K562 (cell line): Measurements from ENCODE around the gene PLTP. TPM values are rescaled to one million over a fixed set of nuclear protein-coding genes. Genes with fewer than 3 reads are reported as not detected.

Source experiments
- ATAC-seq: fragments of 200-7000 bp; cut with Tn5 transposase; 3 replicates; pipeline ENCODE4 v1.9.1; 2020; ENCODE audit warnings: moderate library complexity
- BruUV-seq: library from RNA; stranded (reverse); fragments of 400-500 nt; replicated peaks from 2 replicates; lab custom pipeline; 2021; lab: Mats Ljungman, UMichigan
- CTCF ChIA-PET: fragments of 300-600 bp; formaldehyde crosslinking; extraction: SDS; loops from one replicate; lab custom pipeline; 2021; ENCODE audit warnings: low intra/inter-chr PET ratio; lab: Yijun Ruan, JAX
- POLR2A ChIA-PET: fragments of 300-600, 350-650 bp; sonication (Branson Sonifier 250); formaldehyde crosslinking; extraction: SDS; loops from one replicate; lab custom pipeline; 2021; ENCODE audit warnings: antibody characterized with exemption, inconsistent platforms; lab: Yijun Ruan, JAX
- DNase-seq, 4 experiments: peaks; one replicate each; pipeline versions ENCODE4 v3.0.0 to v3.0.0-alpha.2; 2011 to 2018; ENCODE audit warnings: low spot score in 3 of 4, mixed read lengths in 3 of 4; ENCODE audit errors: extremely low read depth in 1 of 4
- FAIRE-seq: peaks from 2 replicates; lab custom pipeline; 2011; peaks lifted over from hg19 to GRCh38; lab: Jason Lieb, UNC
- H2AFZ ChIP-seq: 2 replicates; pipeline ENCODE4 v1.6.0; 2011; ENCODE audit warnings: low read depth, low read length, control low read depth, inconsistent platforms
- H3K27ac ChIP-seq: fragments of 200-600 bp; 3 replicates; pipeline ENCODE4 v1.8.0; 2011; ENCODE audit warnings: low read depth, mild to moderate bottlenecking, control low read depth, inconsistent platforms, low read length, moderate library complexity, mixed read lengths; ENCODE audit errors: extremely low read depth
- H3K27me3 ChIP-seq, 2 experiments: fragments of 300-600 bp in 1 of 2; 2 replicates in 1 of 2; 3 replicates in 1 of 2; pipeline versions ENCODE4 v1.6.0 to v1.8.0; 2011; ENCODE audit warnings: inconsistent platforms in 2 of 2, low read length in 2 of 2, mild to moderate bottlenecking in 1 of 2, mixed read lengths in 1 of 2, moderate library complexity in 1 of 2; ENCODE audit not compliant: control insufficient read depth in 2 of 2, insufficient read depth in 2 of 2
- H3K36me3 ChIP-seq: fragments of 300-600 bp; 3 replicates; pipeline ENCODE4 v1.8.0; 2011; ENCODE audit warnings: mild to moderate bottlenecking, low read length, inconsistent platforms; ENCODE audit not compliant: control insufficient read depth, insufficient read depth
- H3K4me1 ChIP-seq, 2 experiments: fragments of 200-600 bp in 1 of 2; replicated peaks in 1 of 2; 2 replicates in 1 of 2; 3 replicates in 1 of 2; pipeline versions ENCODE4 v1.5.1 to v1.8.0; 2011; ENCODE audit warnings: inconsistent platforms in 2 of 2, low read length in 2 of 2, mild to moderate bottlenecking in 1 of 2, mixed read lengths in 1 of 2, moderate library complexity in 1 of 2; ENCODE audit not compliant: control insufficient read depth in 2 of 2, insufficient read depth in 2 of 2
- H3K4me2 ChIP-seq: 2 replicates; pipeline ENCODE4 v1.6.1; 2011; ENCODE audit warnings: low read length, control low read depth, inconsistent platforms, mixed read lengths; ENCODE audit not compliant: insufficient read depth
- H3K4me3 ChIP-seq: fragments of 200-600 bp; sonication (generic), shearing (Covaris generic); 2 replicates; pipeline ENCODE4 v1.5.1; 2016; ENCODE audit warnings: control low read depth, inconsistent platforms
- H3K79me2 ChIP-seq: fragments of 200-600 bp; 3 replicates; pipeline ENCODE4 v1.8.0; 2011; ENCODE audit warnings: low read length, inconsistent platforms; ENCODE audit not compliant: control insufficient read depth, insufficient read depth
- H3K9ac ChIP-seq, 2 experiments: 2 replicates each; pipeline versions ENCODE4 v1.6.0 to v1.6.1; 2011; ENCODE audit warnings: low read depth in 2 of 2, low read length in 2 of 2, control low read depth in 1 of 2, inconsistent platforms in 1 of 2, mild to moderate bottlenecking in 1 of 2, mixed read lengths in 1 of 2; ENCODE audit not compliant: insufficient read depth in 1 of 2
- H3K9me1 ChIP-seq: one replicate; pipeline ENCODE4 v1.6.0; 2011; ENCODE audit warnings: inconsistent platforms, mild to moderate bottlenecking, low read length, moderate library complexity; ENCODE audit not compliant: control insufficient read depth, insufficient read depth
- H3K9me3 ChIP-seq: replicated peaks from 2 replicates; pipeline ENCODE4 v1.5.1; 2011; ENCODE audit warnings: low read depth, low read length, inconsistent platforms; ENCODE audit not compliant: control insufficient read depth, insufficient read depth
- H4K20me1 ChIP-seq: replicated peaks from 2 replicates; pipeline ENCODE4 v1.6.1; 2011; ENCODE audit warnings: low read length, inconsistent platforms, mixed read lengths; ENCODE audit not compliant: control insufficient read depth, insufficient read depth
- BRCA1 ChIP-seq, 2 experiments: fragments of 450-650 bp in 1 of 2; sonication (generic) in 1 of 2; formaldehyde crosslinking in 1 of 2; IDR thresholded peaks; 2 replicates each; pipeline versions ENCODE4 v1.5.0 to v1.6.1; 2017 to 2020; ENCODE audit warnings: mild to moderate bottlenecking in 1 of 2, missing genetic modification reagents in 1 of 2
- CBX2 ChIP-seq: fragments of 200-600 bp; sonication (generic); IDR thresholded peaks from one replicate; pipeline ENCODE4 v1.6.1; 2012; ENCODE audit warnings: mild to moderate bottlenecking, low read length, inconsistent platforms; ENCODE audit not compliant: insufficient read depth, poor library complexity, severe bottlenecking
- FOXK2 ChIP-seq, 2 experiments: fragments of 450-650 bp; IDR thresholded peaks in 1 of 2; conservative IDR thresholded peaks in 1 of 2; 2 replicates each; pipeline ENCODE4 v1.6.1; 2016; ENCODE audit warnings: low read depth in 2 of 2, mild to moderate bottlenecking in 1 of 2
- GABPB2 ChIP-seq: fragments of 250-450 bp; sonication (Bioruptor Pico); conservative IDR thresholded peaks from 2 replicates; pipeline ENCODE4 v1.5.1; 2021; ENCODE audit warnings: mild to moderate bottlenecking
- GATA2 ChIP-seq: sonication (generic); formaldehyde crosslinking; IDR thresholded peaks from 2 replicates; pipeline ENCODE4 v1.4.0; 2020; ENCODE audit warnings: mild to moderate bottlenecking, missing genetic modification reagents
- HNRNPL ChIP-seq: fragments of 200-400 bp; formaldehyde crosslinking; IDR thresholded peaks from 2 replicates; pipeline ENCODE4 v1.6.1; 2017; ENCODE audit warnings: low read depth, mild to moderate bottlenecking, low read length
- IRF2 ChIP-seq: sonication (generic); formaldehyde crosslinking; IDR thresholded peaks from 2 replicates; pipeline ENCODE4 v1.8.1; 2022; ENCODE audit warnings: mild to moderate bottlenecking, missing genetic modification reagents
- NR2C1 ChIP-seq, 2 experiments: fragments of 450-650 bp; IDR thresholded peaks; 2 replicates each; pipeline ENCODE4 v1.6.1; 2017; ENCODE audit warnings: mild to moderate bottlenecking in 2 of 2, antibody characterized with exemption in 1 of 2, inconsistent platforms in 1 of 2, missing compliant biosample characterization in 1 of 2, missing genetic modification characterization in 1 of 2
- SAP30 ChIP-seq: fragments of 200-600 bp; sonication (generic); IDR thresholded peaks from 2 replicates; pipeline ENCODE4 v1.6.1; 2012; ENCODE audit warnings: borderline replicate concordance, low read depth, mild to moderate bottlenecking, moderate library complexity, low read length, control low read depth, inconsistent platforms; ENCODE audit not compliant: insufficient read depth, poor library complexity, severe bottlenecking
- ZC3H4 ChIP-seq: sonication (generic); formaldehyde crosslinking; IDR thresholded peaks from 2 replicates; pipeline ENCODE4 v1.9.0; 2021; ENCODE audit warnings: missing genetic modification reagents, borderline replicate concordance
- ZNF175 ChIP-seq: fragments of 200-800 bp; sonication (Bioruptor generic); IDR thresholded peaks from 2 replicates; pipeline ENCODE4 v1.6.1; 2016; ENCODE audit warnings: low read depth, mild to moderate bottlenecking, missing genetic modification characterization, missing compliant biosample characterization
- WGBS: fragments of 100-300 bp; shearing (Covaris generic); methylation state at CpG from one replicate; pipeline ENCODE4 v1.1.6; 2016; ENCODE audit warnings: low coverage, mixed read lengths; ENCODE audit not compliant: insufficient coverage; ENCODE audit errors: missing lambda C conversion rate; 5-methylcytosine and 5-hydroxymethylcytosine counted together
- in situ Hi-C: fragments of 300-500 bp; cut with MboI; formaldehyde crosslinking; loops from 4 replicates; pipeline ENCODE4 v1.15.0; 2018; ENCODE audit warnings: inconsistent platforms, mixed read lengths
- intact Hi-C: fragments of 100-400 bp; cut with micrococcal nuclease; formaldehyde crosslinking; loops from 2 replicates; pipeline ENCODE4 v1.14.2; 2022
- polyA plus RNA-seq, 8 experiments: library from polyadenylated mRNA; depleted of rRNA in 4 of 8; stranded (reverse) in 5 of 8; unstranded in 3 of 8; fragments of >200 nt; fragmentation: Nextera tagmentation in 2 of 8; fragmentation: Illumina TruSeq in 1 of 8; extraction: Ambion mirVana in 2 of 8; extraction: Trizol in 1 of 8; gene quantifications; 2 replicates each; pipeline versions ENCODE4 v1.2.1 to v1.2.3, GENCODE V29; 2011 to 2014; ENCODE audit warnings: inconsistent platforms in 1 of 8, missing spikeins in 1 of 8
- total RNA-seq, 7 experiments: library from RNA; depleted of rRNA in 6 of 7; stranded (reverse); fragments of >200 nt in 6 of 7; fragmentation: Illumina TruSeq in 2 of 7; extraction: Trizol in 2 of 7; gene quantifications; 2 replicates each; pipeline versions ENCODE4 v1.2.1 to v1.2.3, GENCODE V29; 2011 to 2021; ENCODE audit warnings: low replicate concordance in 1 of 7
- TF ChIP-seq, protein P1 (sequence below): fragments of 250-450 bp; sonication (Bioruptor Pico); IDR thresholded peaks from 2 replicates; pipeline ENCODE4 v1.5.0; 2022; ENCODE audit warnings: mild to moderate bottlenecking
- TF ChIP-seq, protein P2 (sequence below), 2 experiments: fragments of 200-800 bp in 1 of 2; sonication (Bioruptor generic) in 1 of 2; sonication (generic) in 1 of 2; formaldehyde crosslinking in 1 of 2; IDR thresholded peaks in 1 of 2; conservative IDR thresholded peaks in 1 of 2; 2 replicates each; pipeline versions ENCODE4 v1.5.0 to v1.6.1; 2016 to 2020; ENCODE audit warnings: missing compliant biosample characterization in 1 of 2, missing genetic modification characterization in 1 of 2, missing genetic modification reagents in 1 of 2

PLTP gene
- total and polyA plus RNA-seq, 9 of the 15 experiments (the other 6 are each of a cell fraction or from before 2014, with no cell fraction given) = 2.8 to 29.3 (median 17.6) TPM

DNA sequence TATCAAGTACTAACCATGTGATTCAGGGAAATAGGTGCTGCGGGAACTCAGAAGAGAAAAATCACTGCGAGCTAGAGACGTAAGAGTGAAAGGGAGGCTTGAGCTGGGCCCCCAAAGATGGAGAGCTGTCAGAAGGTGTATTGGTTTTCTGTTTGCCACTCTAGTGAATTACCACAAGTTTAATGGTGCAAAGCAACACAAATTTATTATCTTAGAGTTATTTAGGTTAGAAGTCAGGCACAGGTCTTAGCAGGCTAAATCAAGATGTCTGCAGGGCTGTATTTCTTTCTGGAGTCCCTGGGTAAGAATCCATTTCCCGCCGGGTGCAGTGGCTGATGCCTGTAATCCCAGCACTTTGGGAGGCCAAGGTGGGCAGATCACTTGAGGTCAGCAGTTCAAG lies 52.0 kb downstream of the PLTP start (continued):
- TF ChIP-seq NR2C1 (IDR thresholded peaks at IDR 0.05) = no peak
- TF ChIP-seq NR2C1 (tag; IDR thresholded peaks at IDR 0.05) = no peak
- TF ChIP-seq HNRNPL = no peak
- TF ChIP-seq, protein P1, sequence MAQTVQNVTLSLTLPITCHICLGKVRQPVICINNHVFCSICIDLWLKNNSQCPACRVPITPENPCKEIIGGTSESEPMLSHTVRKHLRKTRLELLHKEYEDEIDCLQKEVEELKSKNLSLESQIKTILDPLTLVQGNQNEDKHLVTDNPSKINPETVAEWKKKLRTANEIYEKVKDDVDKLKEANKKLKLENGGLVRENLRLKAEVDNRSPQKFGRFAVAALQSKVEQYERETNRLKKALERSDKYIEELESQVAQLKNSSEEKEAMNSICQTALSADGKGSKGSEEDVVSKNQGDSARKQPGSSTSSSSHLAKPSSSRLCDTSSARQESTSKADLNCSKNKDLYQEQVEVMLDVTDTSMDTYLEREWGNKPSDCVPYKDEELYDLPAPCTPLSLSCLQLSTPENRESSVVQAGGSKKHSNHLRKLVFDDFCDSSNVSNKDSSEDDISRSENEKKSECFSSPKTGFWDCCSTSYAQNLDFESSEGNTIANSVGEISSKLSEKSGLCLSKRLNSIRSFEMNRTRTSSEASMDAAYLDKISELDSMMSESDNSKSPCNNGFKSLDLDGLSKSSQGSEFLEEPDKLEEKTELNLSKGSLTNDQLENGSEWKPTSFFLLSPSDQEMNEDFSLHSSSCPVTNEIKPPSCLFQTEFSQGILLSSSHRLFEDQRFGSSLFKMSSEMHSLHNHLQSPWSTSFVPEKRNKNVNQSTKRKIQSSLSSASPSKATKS (CRISPR knock-in tag) = no peak
- TF ChIP-seq CBX2 = no peak
- no peak for TF ChIP-seq FOXK2 (conservative IDR thresholded peaks at IDR 0.05 in 1 of 2, IDR thresholded peaks at IDR 0.05 in 1 of 2; ENCODE audit: low read depth in 2 of 2)
- TF ChIP-seq BRCA1 (IDR thresholded peaks at IDR 0.05) = no peak
- TF ChIP-seq BRCA1 (CRISPR knock-in tag; IDR thresholded peaks at IDR 0.05) = no peak
- no peak for TF ChIP-seq GABPB2 (CRISPR knock-in tag)
- no peak for TF ChIP-seq GATA2 (CRISPR knock-in tag)

DNA sequence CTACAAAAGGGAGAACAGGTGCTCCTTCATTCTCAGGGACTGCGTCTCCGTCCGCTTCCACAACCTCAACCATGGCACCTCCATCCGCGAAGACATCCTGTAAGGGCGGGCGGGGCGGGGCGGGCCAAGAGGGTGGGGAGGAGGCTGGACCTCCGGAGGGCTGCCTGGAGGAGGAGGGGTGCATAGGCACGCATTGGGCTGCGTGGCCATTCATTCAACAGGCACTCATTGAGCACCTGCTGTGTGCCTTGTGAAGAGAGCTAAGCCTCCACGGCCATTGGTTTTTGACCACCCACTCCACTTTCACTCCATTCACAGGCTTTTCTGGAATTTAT lies 54.1 kb downstream of the PLTP start:
- ChIA-PET CTCF (no interaction called here), POLR2A (interaction anchor here (0.6 to 1.3 kb wide), 3 partner anchors 20 to 54 kb away, joined by 3 read pairs; partner anchors contain the start of gene PLTP)
- no TSS peak for BruUV-seq
- H4K20me1 ChIP-seq = no peaks in the 10 kb centered on the region
- peak overlapping the region; percentile 57 to 78 for H3K9ac ChIP-seq
- no peaks in the 10 kb centered on the region for H3K9me1 ChIP-seq
- peak overlapping the region; percentile 72 for H3K4me3 ChIP-seq
- peaks cover 10% of the 10 kb centered on the region; the same call in 2 of the 3 replicates for H3K36me3 ChIP-seq
- peaks cover 24% of the 10 kb centered on the region for H3K79me2 ChIP-seq
- WGBS = 3% methylated on average over 11 of the region's 13 CpGs
- H3K4me1 ChIP-seq = peaks cover 21 to 28% of the 10 kb centered on the region in 2 experiments
- ATAC-seq (peak; percentile 73), DNase-seq (peak; percentile 70 to 82 (median 80)), FAIRE-seq (no peak)
- H3K9me3 ChIP-seq = no peaks in the 10 kb centered on the region
- peak overlapping the region; percentile 88 for H3K27ac ChIP-seq
- no peaks in the 10 kb centered on the region for H3K27me3 ChIP-seq
- intact Hi-C loops = loop anchor here (2.0 kb wide), 1 partner anchor 77 kb away; the partner anchor contains the start of gene PCIF1
- peak overlapping the region; percentile 93 for H2AFZ ChIP-seq
- in situ Hi-C loops = no loop called here
- peak overlapping the region; percentile 94 for H3K4me2 ChIP-seq
- TF ChIP-seq IRF2 (CRISPR knock-in tag) (no peak), ZNF175 (CRISPR knock-in tag) (0 out of 2 replicates have a peak, but pooled peaks have one; percentile 1), ZC3H4 (CRISPR knock-in tag) (no peak), SAP30 (no peak)
- TF ChIP-seq, protein P2, sequence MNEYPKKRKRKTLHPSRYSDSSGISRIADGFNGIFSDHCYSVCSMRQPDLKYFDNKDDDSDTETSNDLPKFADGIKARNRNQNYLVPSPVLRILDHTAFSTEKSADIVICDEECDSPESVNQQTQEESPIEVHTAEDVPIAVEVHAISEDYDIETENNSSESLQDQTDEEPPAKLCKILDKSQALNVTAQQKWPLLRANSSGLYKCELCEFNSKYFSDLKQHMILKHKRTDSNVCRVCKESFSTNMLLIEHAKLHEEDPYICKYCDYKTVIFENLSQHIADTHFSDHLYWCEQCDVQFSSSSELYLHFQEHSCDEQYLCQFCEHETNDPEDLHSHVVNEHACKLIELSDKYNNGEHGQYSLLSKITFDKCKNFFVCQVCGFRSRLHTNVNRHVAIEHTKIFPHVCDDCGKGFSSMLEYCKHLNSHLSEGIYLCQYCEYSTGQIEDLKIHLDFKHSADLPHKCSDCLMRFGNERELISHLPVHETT (CRISPR knock-in tag; conservative IDR thresholded peaks at IDR 0.05 in 1 of 2, IDR thresholded peaks at IDR 0.05 in 1 of 2) = 0 out of 4 replicates have a peak, but pooled peaks of 1 of the 2 experiments have one; percentile 35
